ENCODE measurements around the gene PHACTR3.

PHACTR3 gene

GRCh38 chr20:59696476-59696875 is 92.1 kb downstream of the PHACTR3 start:
- DNase-seq (ENCODE audit: low read depth, low spot score): no peak

- DNase-seq (ENCODE audit: low read depth, low spot score): no peak
These were observed 92.7 kb downstream of the PHACTR3 start for GRCh38 chr20:59697068-59697467.

- no peak for DNase-seq (ENCODE audit: low read depth, low spot score)
These were observed 94.3 kb downstream of the PHACTR3 start for GRCh38 chr20:59698598-59698997.

GRCh38 chr20:59701236-59701635 is 96.9 kb downstream of the PHACTR3 start:
- DNase-seq (ENCODE audit: low read depth, low spot score): no peak

- DNase-seq (ENCODE audit: low read depth, low spot score): no peak
These were observed 98.7 kb downstream of the PHACTR3 start for GRCh38 chr20:59703046-59703445.

GRCh38 chr20:59705651-59706399 is 101.5 kb downstream of the PHACTR3 start:
- DNase-seq (ENCODE audit: low read depth, low spot score): no peak

- no peak for DNase-seq (ENCODE audit: low read depth, low spot score)
These were observed 102.0 kb downstream of the PHACTR3 start for GRCh38 chr20:59706400-59706693.

- DNase-seq (ENCODE audit: low read depth, low spot score): no peak
These were observed 104.0 kb downstream of the PHACTR3 start for GRCh38 chr20:59708326-59708725.

- no peak for DNase-seq (ENCODE audit: low read depth, low spot score)
These were observed 105.3 kb downstream of the PHACTR3 start for GRCh38 chr20:59709636-59710035.

- DNase-seq (ENCODE audit: low read depth, low spot score): no peak
These were observed 113.7 kb downstream of the PHACTR3 start for GRCh38 chr20:59718071-59718470.

GRCh38 chr20:59718751-59719150 is 114.4 kb downstream of the PHACTR3 start:
- DNase-seq (ENCODE audit: low read depth, low spot score): no peak

- DNase-seq (ENCODE audit: low read depth, low spot score): no peak
These were observed 115.7 kb downstream of the PHACTR3 start for GRCh38 chr20:59720013-59720412.

GRCh38 chr20:59721386-59721785 is 117.0 kb downstream of the PHACTR3 start:
- DNase-seq (ENCODE audit: low read depth, low spot score): no peak

- DNase-seq (ENCODE audit: low read depth, low spot score): no peak
These were observed 118.8 kb downstream of the PHACTR3 start for GRCh38 chr20:59723108-59723500.

- peak; percentile 2 for DNase-seq (ENCODE audit: low read depth, low spot score)
These were observed 119.5 kb downstream of the PHACTR3 start for GRCh38 chr20:59723607-59724456.

GRCh38 chr20:59724457-59725366 is 120.4 kb downstream of the PHACTR3 start:
- no peak for DNase-seq (ENCODE audit: low read depth, low spot score)

- no peak for DNase-seq (ENCODE audit: low read depth, low spot score)
These were observed 121.3 kb downstream of the PHACTR3 start for GRCh38 chr20:59725476-59726280.

GRCh38 chr20:59726281-59726595 is 121.9 kb downstream of the PHACTR3 start:
- no peak for DNase-seq (ENCODE audit: low read depth, low spot score)

GRCh38 chr20:59728722-59729430 is 124.5 kb downstream of the PHACTR3 start:
- DNase-seq (ENCODE audit: low read depth, low spot score): no peak

- no peak for DNase-seq (ENCODE audit: low read depth, low spot score)
These were observed 125.2 kb downstream of the PHACTR3 start for GRCh38 chr20:59729506-59729905.

GRCh38 chr20:59730722-59731121 is 126.4 kb downstream of the PHACTR3 start:
- no peak for DNase-seq (ENCODE audit: low read depth, low spot score)
